ENCODE results near the gene CYTH2.
"Not testable (repeated sequence)": the region's sequence is repeated elsewhere in the genome, so short reads cannot be mapped to it uniquely, and the experiment has no call there.

CYTH2 gene

GRCh38 chr19:48478339-48479256, 9.4 kb downstream of the CYTH2 start:
- no peak for DNase-seq

- DNase-seq, result no peak
These were observed 10.5 kb downstream of the CYTH2 start for GRCh38 chr19:48479686-48480085.

GRCh38 chr19:48480183-48480557, 11.0 kb downstream of the CYTH2 start:
- no peak for DNase-seq

- no peak for DNase-seq
These were observed 11.7 kb downstream of the CYTH2 start for GRCh38 chr19:48480558-48481500.

- DNase-seq, result no peak
These were observed 12.9 kb downstream of the CYTH2 start for GRCh38 chr19:48481846-48482639.

GRCh38 chr19:48483301-48483700, 14.1 kb downstream of the CYTH2 start:
- DNase-seq, result no peak

GRCh38 chr19:48484247-48484893, 15.2 kb downstream of the CYTH2 start:
- DNase-seq, result no peak

- no peak for DNase-seq
These were observed 15.9 kb downstream of the CYTH2 start for GRCh38 chr19:48484931-48485612.

GRCh38 chr19:48486706-48487105, 17.5 kb downstream of the CYTH2 start:
- not testable (repeated sequence) for DNase-seq

GRCh38 chr19:48487544-48487943, 18.4 kb downstream of the CYTH2 start:
- no peak for DNase-seq

GRCh38 chr19:48487948-48488347, 18.8 kb downstream of the CYTH2 start:
- DNase-seq, result no peak

GRCh38 chr19:48488478-48488877, 19.3 kb downstream of the CYTH2 start:
- DNase-seq, result not testable (repeated sequence)

GRCh38 chr19:48489608-48490216, 20.5 kb downstream of the CYTH2 start:
- DNase-seq, result no peak

GRCh38 chr19:48490981-48491792, 22.0 kb downstream of the CYTH2 start:
- no peak for DNase-seq

GRCh38 chr19:48491793-48492123, 22.6 kb downstream of the CYTH2 start:
- DNase-seq, result no peak

- peak; percentile 67 for DNase-seq
These were observed 24.0 kb downstream of the CYTH2 start for GRCh38 chr19:48492925-48493717.

- no peak for DNase-seq
These were observed 24.7 kb downstream of the CYTH2 start for GRCh38 chr19:48493718-48494401.

- no peak for DNase-seq
These were observed 26.2 kb downstream of the CYTH2 start for GRCh38 chr19:48495396-48495795.

Data from SIG-M5 (cell line).